ENCODE results near the gene PLG. TPM values are rescaled to one million over a fixed set of nuclear protein-coding genes. Genes with fewer than 3 reads are reported as not detected.
"Not testable (repeated sequence)": the region's sequence is repeated elsewhere in the genome, so short reads cannot be mapped to it uniquely, and the experiment has no call there.

The PLG gene
- total RNA-seq, 1 donor from 2014 or later = not detected

GRCh38 chr6:160685762-160686450, 16.1 kb upstream of the PLG start:
- H3K9me3 ChIP-seq (replicated peaks) = no peaks in the 10 kb centered on the region
- no peaks in the 10 kb centered on the region for H3K4me1 ChIP-seq
- no peaks in the 10 kb centered on the region for H3K36me3 ChIP-seq
- TF ChIP-seq CTCF (IDR thresholded peaks at IDR 0.05; ENCODE audit: borderline replicate concordance) = no peak
- H3K4me3 ChIP-seq = no peak overlapping the region
- DNase-seq = no peak
- H3K27ac ChIP-seq (replicated peaks) = no peak overlapping the region
- intact Hi-C loops (cut with micrococcal nuclease) = no loop called here
- peaks cover 18% of the 10 kb centered on the region for H3K27me3 ChIP-seq (ENCODE audit: low read depth)

- intact Hi-C loops (cut with micrococcal nuclease) = no loop called here
- Histone ChIP-seq H3K4me3 (no peak overlapping the region), H3K27ac (replicated peaks) (no peak overlapping the region), H3K36me3 (no peaks in the 10 kb centered on the region), H3K4me1 (no peaks in the 10 kb centered on the region), H3K9me3 (replicated peaks) (no peaks in the 10 kb centered on the region), H3K27me3 (ENCODE audit: low read depth) (peaks cover 23% of the 10 kb centered on the region)
- no peak for TF ChIP-seq CTCF (IDR thresholded peaks at IDR 0.05; ENCODE audit: borderline replicate concordance)
- no peak for DNase-seq
Observed at GRCh38 chr6:160690458-160690857, 11.6 kb upstream of the PLG start.

- Histone ChIP-seq H3K36me3 (no peaks in the 10 kb centered on the region), H3K4me3 (no peak overlapping the region), H3K4me1 (no peaks in the 10 kb centered on the region), H3K9me3 (replicated peaks) (no peaks in the 10 kb centered on the region), H3K27me3 (ENCODE audit: low read depth) (peaks cover 12% of the 10 kb centered on the region), H3K27ac (replicated peaks) (no peak overlapping the region)
- no peak for TF ChIP-seq CTCF (IDR thresholded peaks at IDR 0.05; ENCODE audit: borderline replicate concordance)
- DNase-seq = no peak
- intact Hi-C loops (cut with micrococcal nuclease) = no loop called here
Observed at GRCh38 chr6:160691617-160692016, 10.4 kb upstream of the PLG start.

- TF ChIP-seq CTCF (IDR thresholded peaks at IDR 0.05; ENCODE audit: borderline replicate concordance) = no peak
- Histone ChIP-seq H3K27me3 (ENCODE audit: low read depth) (peaks cover 10% of the 10 kb centered on the region), H3K4me1 (no peaks in the 10 kb centered on the region), H3K9me3 (replicated peaks) (no peaks in the 10 kb centered on the region), H3K27ac (replicated peaks) (no peak overlapping the region), H3K36me3 (no peaks in the 10 kb centered on the region), H3K4me3 (no peak overlapping the region)
- no peak for DNase-seq
- intact Hi-C loops (cut with micrococcal nuclease) = no loop called here
Observed at GRCh38 chr6:160692369-160692959, 9.6 kb upstream of the PLG start.

- intact Hi-C loops (cut with micrococcal nuclease); H3K9me3 ChIP-seq (replicated peaks); H3K4me3 ChIP-seq; H3K4me1 ChIP-seq; DNase-seq; H3K36me3 ChIP-seq; H3K27ac ChIP-seq (replicated peaks): not testable (repeated sequence)
- H3K27me3 ChIP-seq (ENCODE audit: low read depth) = peaks cover 19% of the 10 kb centered on the region
Observed at GRCh38 chr6:160695025-160695424, 7.0 kb upstream of the PLG start.

- intact Hi-C loops (cut with micrococcal nuclease); H3K4me1 ChIP-seq: not testable (repeated sequence)
Observed at GRCh38 chr6:160695622-160696021, 6.4 kb upstream of the PLG start.

GRCh38 chr6:160696884-160697283, 5.2 kb upstream of the PLG start:
- H3K27me3 ChIP-seq (ENCODE audit: low read depth) = peaks cover 16% of the 10 kb centered on the region
- H3K4me3 ChIP-seq; intact Hi-C loops (cut with micrococcal nuclease); H3K4me1 ChIP-seq; DNase-seq; H3K27ac ChIP-seq (replicated peaks); H3K9me3 ChIP-seq (replicated peaks); H3K36me3 ChIP-seq: not testable (repeated sequence)

More at GRCh38 chr6:160695622-160696021, 6.4 kb upstream of the PLG start:
- not testable (repeated sequence) for DNase-seq; H3K9me3 ChIP-seq (replicated peaks); H3K27ac ChIP-seq (replicated peaks); H3K4me3 ChIP-seq; H3K36me3 ChIP-seq
- H3K27me3 ChIP-seq (ENCODE audit: low read depth) = peaks cover 17% of the 10 kb centered on the region
